Keratinocyte (primary cell): ENCODE measurements around the gene PHACTR1. TPM values are rescaled to one million over a fixed set of nuclear protein-coding genes. Genes with fewer than 3 reads are reported as not detected.

Experiments used
- DNase-seq: peaks from one replicate; pipeline ENCODE4 v3.0.0-alpha.2; 2011; ENCODE audit warnings: low read depth, missing footprints, low spot score
- FAIRE-seq: peaks from 2 replicates; lab custom pipeline; 2011; peaks lifted over from hg19 to GRCh38; lab: Jason Lieb, UNC
- H2AFZ ChIP-seq: 2 replicates; pipeline ENCODE4 v1.6.0; 2012; ENCODE audit warnings: low read length, control low read depth, inconsistent platforms; ENCODE audit not compliant: control insufficient read depth
- H3K27ac ChIP-seq: 2 replicates; pipeline ENCODE4 v1.5.1; 2011; ENCODE audit warnings: low read length; ENCODE audit not compliant: control insufficient read depth, insufficient read depth
- H3K27me3 ChIP-seq: 3 replicates; pipeline ENCODE4 v1.6.0; 2011; ENCODE audit warnings: low read length; ENCODE audit not compliant: control insufficient read depth, insufficient read depth; ENCODE audit errors: extremely low read depth
- H3K36me3 ChIP-seq, 2 experiments: 2 replicates in 1 of 2; 3 replicates in 1 of 2; pipeline ENCODE4 v1.5.1; 2011; ENCODE audit warnings: low read length in 2 of 2, mild to moderate bottlenecking in 1 of 2; ENCODE audit not compliant: control insufficient read depth in 2 of 2, insufficient read depth in 2 of 2; ENCODE audit errors: extremely low read depth in 1 of 2
- H3K4me1 ChIP-seq: 3 replicates; pipeline ENCODE4 v1.5.1; 2011; ENCODE audit warnings: low read length; ENCODE audit not compliant: control insufficient read depth, insufficient read depth; ENCODE audit errors: extremely low read depth
- H3K4me2 ChIP-seq: 3 replicates; pipeline ENCODE4 v1.6.0; 2011; ENCODE audit warnings: low read depth, low read length; ENCODE audit not compliant: control insufficient read depth, insufficient read depth; ENCODE audit errors: extremely low read depth
- H3K4me3 ChIP-seq, 3 experiments: fragments of 200-600 bp in 1 of 3; sonication (generic) in 1 of 3; 2 replicates in 2 of 3; 3 replicates in 1 of 3; pipeline ENCODE4 v1.5.1; 2011 to 2016; ENCODE audit warnings: low read length in 3 of 3, mild to moderate bottlenecking in 3 of 3, control low read depth in 2 of 3, inconsistent platforms in 1 of 3, low read depth in 1 of 3, mixed read lengths in 1 of 3, mixed run types in 1 of 3, moderate library complexity in 1 of 3; ENCODE audit not compliant: control insufficient read depth in 2 of 3, insufficient read depth in 2 of 3; ENCODE audit errors: extremely low read depth in 1 of 3
- H3K79me2 ChIP-seq: 2 replicates; pipeline ENCODE4 v1.6.0; 2012; ENCODE audit warnings: low read length; ENCODE audit not compliant: control insufficient read depth, insufficient read depth
- H3K9ac ChIP-seq: 3 replicates; pipeline ENCODE4 v1.6.0; 2011; ENCODE audit warnings: low read length; ENCODE audit not compliant: control insufficient read depth, insufficient read depth; ENCODE audit errors: extremely low read depth
- H3K9me1 ChIP-seq: 3 replicates; pipeline ENCODE4 v1.6.0; 2011; ENCODE audit warnings: low read length; ENCODE audit not compliant: control insufficient read depth, insufficient read depth; ENCODE audit errors: extremely low read depth
- H3K9me3 ChIP-seq: 2 replicates; pipeline ENCODE4 v1.5.1; 2012; ENCODE audit warnings: low read depth, low read length; ENCODE audit not compliant: control insufficient read depth
- H4K20me1 ChIP-seq: 3 replicates; pipeline ENCODE4 v1.6.0; 2011; ENCODE audit warnings: low read length; ENCODE audit not compliant: control insufficient read depth, insufficient read depth; ENCODE audit errors: extremely low read depth
- CTCF ChIP-seq, 3 experiments: IDR thresholded peaks in 1 of 3; conservative IDR thresholded peaks in 1 of 3; optimal IDR thresholded peaks in 1 of 3; 2 replicates in 2 of 3; 3 replicates in 1 of 3; pipeline versions ENCODE3 to v1.5.1; 2011; ENCODE audit warnings: low read length in 3 of 3, mild to moderate bottlenecking in 3 of 3, moderate library complexity in 2 of 3, control low read depth in 1 of 3, inconsistent platforms in 1 of 3; ENCODE audit not compliant: insufficient read depth in 2 of 3; ENCODE audit errors: extremely low read depth in 1 of 3
- EZH2 ChIP-seq: IDR thresholded peaks from one replicate; pipeline ENCODE4 v1.6.1; 2012; ENCODE audit warnings: inconsistent platforms, mild to moderate bottlenecking, low read length, moderate library complexity
- dilution Hi-C: fragments of 300-500 bp; cut with MboI; formaldehyde crosslinking; loops from one replicate; pipeline ENCODE4 v1.7.0; 2020; ENCODE audit warnings: low sequenced_read_pairs; ENCODE audit not compliant: extremely low pct_ligation_motif_present
- polyA plus RNA-seq, 5 experiments: library from polyadenylated mRNA; depleted of rRNA in 3 of 5; stranded (reverse) in 3 of 5; stranded (forward) in 1 of 5; unstranded in 1 of 5; fragments of >200 nt; gene quantifications; 1 replicate in 1 of 5; 2 replicates in 3 of 5; 3 replicates in 1 of 5; pipeline versions ENCODE4 v1.2.1 to v1.2.3, GENCODE V29; 2011 to 2012; ENCODE audit warnings: missing spikeins in 2 of 5, low read depth in 1 of 5, low replicate concordance in 1 of 5

The PHACTR1 gene
- polyA plus RNA-seq, 1 donor (not counting 4 experiments of a cell fraction or from before 2014, with no cell fraction given), result 0.22 TPM

DNA sequence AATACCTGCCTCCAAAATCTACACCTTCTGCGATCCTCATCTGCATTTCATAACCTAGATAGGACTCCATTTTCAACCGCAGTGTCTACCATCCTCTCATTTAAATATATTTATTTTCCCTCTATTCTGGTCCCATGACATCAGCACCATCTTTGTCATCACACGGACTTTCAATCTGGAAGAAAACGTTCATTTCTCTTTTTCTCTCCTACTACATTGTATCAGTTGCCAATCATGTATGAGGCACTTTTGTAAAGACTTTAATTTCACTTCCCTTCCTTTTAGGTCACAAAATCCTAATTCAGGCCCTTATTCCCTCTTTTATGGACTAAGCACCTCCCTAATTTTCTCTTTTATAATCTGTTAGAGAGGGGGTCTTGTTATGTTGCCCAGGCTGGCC lies 89.6 kb downstream of the PHACTR1 start:
- H3K79me2 ChIP-seq, result no peaks in the 10 kb centered on the region
- H3K4me3 ChIP-seq, result no peak overlapping the region
- H2AFZ ChIP-seq, result no peak overlapping the region
- no peak for TF ChIP-seq EZH2
- no peak for TF ChIP-seq CTCF (optimal IDR thresholded peaks at IDR 0.05 in 1 of 3, IDR thresholded peaks at IDR 0.05 in 1 of 3, conservative IDR thresholded peaks at IDR 0.05 in 1 of 3; ENCODE audit: extremely low read depth in 1 of 3, insufficient read depth in 2 of 3, low read length in 3 of 3)
- no peaks in the 10 kb centered on the region for H3K27me3 ChIP-seq
- no peaks in the 10 kb centered on the region for H4K20me1 ChIP-seq
- FAIRE-seq, result no peak
- no peaks in the 10 kb centered on the region for H3K9me3 ChIP-seq
- H3K36me3 ChIP-seq, result no peaks in the 10 kb centered on the region
- no peaks in the 10 kb centered on the region for H3K9me1 ChIP-seq
- DNase-seq, result no peak
- no peak overlapping the region for H3K27ac ChIP-seq
- H3K4me2 ChIP-seq, result no peak overlapping the region
- no peak overlapping the region for H3K9ac ChIP-seq
- dilution Hi-C loops, result no loop called here
- H3K4me1 ChIP-seq, result no peaks in the 10 kb centered on the region

DNA sequence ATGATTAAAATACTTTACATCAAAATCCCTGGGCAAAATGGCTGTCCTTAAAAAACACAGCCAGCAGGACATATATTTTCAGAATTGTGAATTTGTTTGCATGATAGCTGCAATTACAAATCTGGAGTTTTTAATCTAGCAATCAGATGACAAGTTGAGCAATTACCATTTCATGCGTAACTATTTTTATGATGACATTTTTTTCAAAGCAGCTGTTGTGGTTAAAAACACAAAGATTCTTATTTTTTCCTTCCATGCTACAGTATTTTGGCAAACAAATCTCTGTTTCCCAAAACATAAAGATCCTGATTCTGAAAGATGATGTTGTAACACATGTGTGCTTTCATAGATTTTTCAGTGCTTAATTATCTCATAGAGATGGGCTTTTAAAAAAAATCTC lies 90.2 kb downstream of the PHACTR1 start:
- H3K9me1 ChIP-seq, result no peaks in the 10 kb centered on the region
- TF ChIP-seq CTCF (optimal IDR thresholded peaks at IDR 0.05 in 1 of 3, IDR thresholded peaks at IDR 0.05 in 1 of 3, conservative IDR thresholded peaks at IDR 0.05 in 1 of 3; ENCODE audit: extremely low read depth in 1 of 3, insufficient read depth in 2 of 3, low read length in 3 of 3), result no peak
- no peak for TF ChIP-seq EZH2
- FAIRE-seq (no peak), DNase-seq (no peak)
- H3K79me2 ChIP-seq, result no peaks in the 10 kb centered on the region
- no peaks in the 10 kb centered on the region for H4K20me1 ChIP-seq
- dilution Hi-C loops, result no loop called here
- H3K27me3 ChIP-seq, result no peaks in the 10 kb centered on the region
- no peak overlapping the region for H3K4me3 ChIP-seq
- H3K9me3 ChIP-seq, result no peaks in the 10 kb centered on the region
- H3K4me1 ChIP-seq, result no peaks in the 10 kb centered on the region
- no peak overlapping the region for H3K4me2 ChIP-seq
- no peak overlapping the region for H3K27ac ChIP-seq
- no peak overlapping the region for H2AFZ ChIP-seq
- no peaks in the 10 kb centered on the region for H3K36me3 ChIP-seq
- H3K9ac ChIP-seq, result no peak overlapping the region
